ENCODE results near the gene ITGA2B. TPM values are rescaled to one million over a fixed set of nuclear protein-coding genes. Genes with fewer than 3 reads are reported as not detected.
"Not testable (repeated sequence)": the region's sequence is repeated elsewhere in the genome, so short reads cannot be mapped to it uniquely, and the experiment has no call there.

ITGA2B gene
- total RNA-seq, 1 donor from 2014 or later = 0.82 TPM

DNA sequence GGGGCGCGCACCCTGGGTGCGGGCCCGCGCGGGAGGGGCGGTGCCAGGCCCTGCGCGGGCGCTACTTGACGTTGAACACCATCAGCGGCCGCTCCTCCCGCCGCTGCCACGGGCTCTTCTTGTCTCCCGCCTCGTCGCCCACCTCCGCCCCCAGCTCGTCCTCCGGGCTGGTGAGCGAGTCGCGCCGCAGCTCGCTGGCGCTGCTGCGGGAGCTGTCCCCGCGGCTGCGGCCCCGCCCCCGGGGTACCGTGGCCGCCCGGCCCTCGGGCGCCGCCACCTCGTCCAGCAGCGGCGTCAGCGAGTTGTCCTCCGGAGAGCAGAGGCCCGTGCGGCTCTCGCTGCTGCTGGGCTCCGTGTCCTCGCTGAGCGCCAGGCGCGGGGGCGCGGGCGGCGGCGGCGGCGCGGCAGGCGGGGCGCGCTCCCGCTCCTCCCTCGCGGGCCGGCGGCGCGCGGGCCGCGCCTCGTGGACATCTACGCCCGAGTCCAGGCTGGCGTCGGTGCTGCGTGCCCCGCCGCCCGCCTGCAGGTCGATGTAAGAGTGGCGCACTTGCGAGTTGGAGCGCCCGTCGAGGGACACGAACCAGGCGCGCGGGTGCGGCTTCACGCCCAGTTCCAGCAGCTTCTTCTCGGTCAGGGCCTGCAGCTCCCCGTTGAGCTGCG lies 35.6 kb downstream of the ITGA2B start:
- DNase-seq (ENCODE audit: low spot score in 2 of 2) = peak in 1 of 2 donors; percentile 54

GRCh38 chr17:44352828-44353671 lies 36.4 kb downstream of the ITGA2B start:
- FAIRE-seq = no peak
- DNase-seq (ENCODE audit: low spot score in 2 of 2) = peak in 1 of 2 donors; percentile 20

More for the DNA sequence above, 35.6 kb downstream of the ITGA2B start:
- no peak for FAIRE-seq

- FAIRE-seq = no peak
Measured at GRCh38 chr17:44351961-44352827, 37.3 kb downstream of the ITGA2B start.

DNA sequence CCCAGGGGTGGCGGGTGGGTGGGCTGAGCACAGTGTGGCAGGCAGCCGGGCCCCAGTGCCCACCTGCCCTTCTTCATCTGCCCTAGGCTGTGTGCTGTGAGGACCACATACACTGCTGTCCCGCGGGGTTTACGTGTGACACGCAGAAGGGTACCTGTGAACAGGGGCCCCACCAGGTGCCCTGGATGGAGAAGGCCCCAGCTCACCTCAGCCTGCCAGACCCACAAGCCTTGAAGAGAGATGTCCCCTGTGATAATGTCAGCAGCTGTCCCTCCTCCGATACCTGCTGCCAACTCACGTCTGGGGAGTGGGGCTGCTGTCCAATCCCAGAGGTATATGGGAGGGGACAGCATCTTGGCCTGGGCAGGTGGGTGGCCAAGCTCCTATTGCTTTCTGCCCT lies 38.0 kb downstream of the ITGA2B start:
- peak in 1 of 2 donors; percentile 14 for DNase-seq (ENCODE audit: low spot score in 2 of 2)
- FAIRE-seq = no peak

More at GRCh38 chr17:44351961-44352827, 37.3 kb downstream of the ITGA2B start:
- DNase-seq (ENCODE audit: low spot score in 2 of 2) = peak in 1 of 2 donors; percentile 31

GRCh38 chr17:44350733-44351226 lies 38.7 kb downstream of the ITGA2B start:
- FAIRE-seq = no peak
- peak; percentile 80 to 85 for DNase-seq (ENCODE audit: low spot score in 2 of 2)

DNA sequence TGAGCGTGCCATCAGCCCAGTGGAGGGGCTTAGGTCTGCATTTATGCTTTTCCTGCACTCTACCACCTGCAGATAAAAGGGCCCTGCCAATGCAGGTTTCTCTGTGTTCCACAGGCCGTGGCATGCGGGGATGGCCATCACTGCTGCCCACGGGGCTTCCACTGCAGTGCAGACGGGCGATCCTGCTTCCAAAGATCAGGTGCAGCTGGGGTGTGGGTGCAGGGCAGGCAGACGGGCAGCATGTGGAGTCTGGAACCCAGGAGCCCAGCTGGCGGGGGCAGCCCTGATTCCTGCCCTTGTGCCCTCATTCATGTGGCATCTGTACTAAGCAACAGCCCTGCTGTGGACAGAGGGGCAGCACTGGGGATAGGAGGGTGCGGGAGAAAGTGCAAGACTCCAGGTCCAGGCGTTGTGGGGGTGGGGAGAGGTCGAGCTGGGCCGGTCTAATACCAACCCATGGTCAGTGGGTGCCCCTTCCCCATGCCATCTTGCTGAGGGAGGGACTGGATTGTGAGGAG lies 39.8 kb downstream of the ITGA2B start:
- FAIRE-seq (no peak), DNase-seq (ENCODE audit: low spot score in 2 of 2) (no peak)

DNA sequence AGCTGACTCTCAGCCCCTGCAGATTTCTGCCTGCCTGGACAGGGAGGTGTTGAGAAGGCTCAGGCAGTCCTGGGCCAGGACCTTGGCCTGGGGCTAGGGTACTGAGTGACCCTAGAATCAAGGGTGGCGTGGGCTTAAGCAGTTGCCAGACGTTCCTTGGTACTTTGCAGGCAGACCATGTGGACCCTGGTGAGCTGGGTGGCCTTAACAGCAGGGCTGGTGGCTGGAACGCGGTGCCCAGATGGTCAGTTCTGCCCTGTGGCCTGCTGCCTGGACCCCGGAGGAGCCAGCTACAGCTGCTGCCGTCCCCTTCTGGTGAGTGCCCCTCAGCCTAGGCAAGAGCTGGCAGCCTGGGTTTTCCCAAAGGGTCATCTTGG lies 40.5 kb downstream of the ITGA2B start:
- FAIRE-seq = no peak
- no peak for DNase-seq (ENCODE audit: low spot score in 2 of 2)

- DNase-seq (ENCODE audit: low spot score in 2 of 2) (peak in 1 of 2 donors; percentile 42), FAIRE-seq (no peak)
Measured at GRCh38 chr17:44348234-44348987, 41.0 kb downstream of the ITGA2B start.

DNA sequence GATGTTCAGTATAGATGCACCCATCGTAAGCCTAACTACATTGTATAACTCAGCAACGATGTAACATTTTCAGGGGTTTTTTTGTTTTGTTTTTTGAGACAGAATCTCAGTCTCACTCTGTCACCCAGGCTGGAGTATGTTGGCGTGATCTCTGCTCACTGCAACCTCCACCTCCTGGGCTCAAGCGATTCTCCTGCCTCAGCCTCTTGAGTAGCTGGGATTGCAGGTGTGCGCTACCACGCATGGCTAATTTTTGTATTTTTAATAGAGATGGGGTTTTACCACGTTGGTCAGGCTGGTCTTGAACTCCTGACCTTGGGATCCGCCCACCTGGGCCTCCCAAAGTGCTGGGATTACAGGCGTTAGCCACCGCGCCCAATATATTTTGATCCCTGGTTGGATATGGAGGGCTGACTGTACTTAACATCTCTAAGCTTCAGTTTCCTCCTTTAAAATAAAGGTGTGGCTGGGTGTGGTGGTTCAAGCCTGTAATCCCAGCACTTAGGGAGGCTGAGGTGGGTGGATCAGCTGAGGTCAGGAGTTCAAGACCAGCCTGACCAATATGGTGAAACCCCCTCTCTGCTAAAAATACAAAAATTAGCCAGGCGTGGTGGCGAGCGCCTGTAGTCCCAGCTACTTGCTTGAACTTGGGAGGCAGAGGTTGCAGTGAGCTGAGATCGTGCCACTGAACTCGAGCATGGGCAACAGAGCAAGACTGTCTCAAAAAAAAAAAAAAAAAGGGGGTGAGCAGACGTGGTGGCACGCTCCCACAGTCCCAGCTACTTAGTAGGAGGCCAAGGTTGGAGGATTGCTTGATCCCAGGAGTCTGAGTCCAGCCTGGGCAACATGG lies 42.0 kb downstream of the ITGA2B start:
- not testable (repeated sequence) for FAIRE-seq; DNase-seq (ENCODE audit: low spot score in 2 of 2)

GRCh38 chr17:44346064-44346844 lies 43.2 kb downstream of the ITGA2B start:
- FAIRE-seq (no peak), DNase-seq (ENCODE audit: low spot score in 2 of 2) (no peak)

GRCh38 chr17:44345454-44346026 lies 43.9 kb downstream of the ITGA2B start:
- FAIRE-seq (no peak), DNase-seq (ENCODE audit: low spot score in 2 of 2) (peak; percentile 59 to 75)

DNA sequence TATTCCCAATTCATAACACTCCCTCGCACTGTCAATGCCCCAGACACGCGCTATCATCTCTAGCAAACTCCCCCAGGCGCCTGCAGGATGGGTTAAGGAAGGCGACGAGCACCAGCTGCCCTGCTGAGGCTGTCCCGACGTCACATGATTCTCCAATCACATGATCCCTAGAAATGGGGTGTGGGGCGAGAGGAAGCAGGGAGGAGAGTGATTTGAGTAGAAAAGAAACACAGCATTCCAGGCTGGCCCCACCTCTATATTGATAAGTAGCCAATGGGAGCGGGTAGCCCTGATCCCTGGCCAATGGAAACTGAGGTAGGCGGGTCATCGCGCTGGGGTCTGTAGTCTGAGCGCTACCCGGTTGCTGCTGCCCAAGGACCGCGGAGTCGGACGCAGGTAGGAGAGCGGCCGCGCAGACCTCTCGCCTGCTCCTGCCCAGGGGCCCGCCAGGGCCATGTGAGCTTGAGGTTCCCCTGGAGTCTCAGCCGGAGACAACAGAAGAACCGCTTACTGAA lies 44.5 kb downstream of the ITGA2B start, which contains the start of gene GRN:
Gene GRN (plus strand): TSS at position 364 of the 515 bp plus-strand sequence. CDS start 3,863 bp downstream, outside the sequence.
- DNase-seq (ENCODE audit: low spot score in 2 of 2) (peak; percentile 95 to 98), FAIRE-seq (peak; percentile 64)

DNA sequence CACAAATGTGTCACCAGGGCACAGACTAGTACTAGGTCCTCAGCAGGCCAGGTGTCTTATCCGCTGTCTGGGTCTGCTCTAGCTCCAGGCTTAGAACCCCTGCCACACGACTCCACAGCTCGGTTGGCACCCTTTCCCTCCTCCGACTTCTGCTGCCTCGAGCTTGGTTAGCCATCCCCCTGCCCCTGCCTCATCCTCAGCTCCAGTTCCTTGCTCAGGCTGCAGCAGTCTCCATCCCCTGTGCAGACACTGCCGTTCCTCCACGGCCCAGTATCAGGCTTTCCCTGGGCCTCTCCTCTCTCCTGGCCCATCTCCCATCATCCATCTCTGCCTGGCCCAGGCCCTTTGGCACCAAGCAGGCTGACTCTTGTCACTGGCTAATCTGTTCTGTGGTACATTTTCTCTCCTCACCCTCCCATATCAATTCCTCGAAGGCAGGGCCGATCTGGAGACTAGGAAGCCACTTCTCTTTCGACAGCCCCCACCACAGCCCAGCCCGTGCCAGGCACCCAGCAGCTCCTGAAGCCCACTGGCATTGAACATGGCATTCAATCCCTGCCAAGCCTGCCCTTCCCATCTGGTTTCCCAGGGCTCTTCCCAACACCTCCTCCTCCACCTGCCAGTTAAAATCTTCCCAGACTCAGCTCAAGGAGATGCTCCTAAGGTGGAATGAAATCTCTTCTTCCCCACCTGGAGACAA lies 45.8 kb downstream of the ITGA2B start:
- no peak for FAIRE-seq
- no peak for DNase-seq (ENCODE audit: low spot score in 2 of 2)

DNA sequence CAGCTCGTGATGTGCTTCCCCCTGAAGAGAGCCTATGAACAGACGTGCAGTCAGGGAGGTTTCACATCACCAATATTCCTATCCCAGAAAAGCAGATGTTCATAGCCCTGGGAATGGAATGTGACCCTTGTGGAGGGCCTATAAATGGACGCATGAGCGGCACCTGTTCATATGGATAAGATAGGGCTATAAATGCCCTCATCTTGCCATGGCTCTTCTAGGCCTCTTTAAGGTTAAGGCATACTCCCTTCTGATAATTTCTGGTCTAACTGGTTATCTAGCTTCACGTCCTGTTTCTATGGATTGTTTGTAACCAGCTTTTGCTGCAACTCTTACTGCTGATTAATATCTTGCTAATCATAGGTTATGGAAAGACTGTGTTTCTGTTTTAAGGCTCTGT lies 48.9 kb downstream of the ITGA2B start:
- not testable (repeated sequence) for DNase-seq (ENCODE audit: low spot score in 2 of 2); FAIRE-seq

DNA sequence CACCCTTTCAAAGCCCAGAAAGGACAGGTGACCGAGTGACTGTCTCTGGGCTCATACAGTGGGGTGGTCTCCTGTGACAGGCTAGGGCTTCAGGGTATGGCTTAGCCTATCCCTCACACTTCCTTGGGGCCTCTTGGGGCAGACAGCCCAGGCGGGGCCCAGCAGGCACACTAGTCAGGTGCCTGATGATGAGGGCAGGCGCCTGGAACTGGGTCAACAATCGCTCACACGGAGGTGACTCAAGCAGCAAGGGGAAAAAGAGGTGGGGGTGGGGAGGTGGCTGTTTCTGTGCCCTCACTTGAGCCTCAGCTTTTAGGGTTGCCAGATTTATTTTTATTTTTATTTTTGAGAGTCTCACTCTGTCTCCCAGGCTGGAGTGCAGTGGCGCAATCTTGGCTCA lies 50.7 kb downstream of the ITGA2B start:
- DNase-seq (ENCODE audit: low spot score in 2 of 2) (no peak), FAIRE-seq (no peak)

- no peak for DNase-seq (ENCODE audit: low spot score in 2 of 2)
- no peak for FAIRE-seq
Measured at GRCh38 chr17:44335968-44336367, 53.5 kb downstream of the ITGA2B start.

All from frontal cortex (tissue), 4 donors.